Parathyroid adenoma (tissue), 2 donors: Measurements from ENCODE around the gene RPS6KA5.

ENCODE experiments used
- H2AFZ ChIP-seq: fragments of 300-600 bp; sonication (generic); one replicate; pipeline ENCODE4 v1.7.0; 2017; ENCODE audit warnings: antibody characterized with exemption, mild to moderate bottlenecking
- H3K27ac ChIP-seq: fragments of 300-600 bp; sonication (generic); one replicate; pipeline ENCODE4 v1.7.0; 2017
- H3K27me3 ChIP-seq: fragments of 300-600 bp; sonication (generic); one replicate; pipeline ENCODE4 v1.7.0; 2017; ENCODE audit warnings: low read length; ENCODE audit not compliant: control insufficient read depth, insufficient read depth
- H3K36me3 ChIP-seq: fragments of 300-600 bp; sonication (generic); one replicate; pipeline ENCODE4 v1.7.0; 2017; ENCODE audit warnings: low read length; ENCODE audit not compliant: control insufficient read depth, insufficient read depth
- H3K4me1 ChIP-seq: fragments of 300-600 bp; sonication (generic); one replicate; pipeline ENCODE4 v1.7.0; 2017; ENCODE audit warnings: control low read depth
- H3K4me2 ChIP-seq: fragments of 300-600 bp; sonication (generic); one replicate; pipeline ENCODE4 v1.7.0; 2017; ENCODE audit warnings: low read length
- H3K4me3 ChIP-seq: fragments of 300-600 bp; sonication (generic); one replicate; pipeline ENCODE4 v1.7.0; 2017; ENCODE audit warnings: low read depth, low read length
- H3K79me2 ChIP-seq: fragments of 300-600 bp; sonication (generic); one replicate; pipeline ENCODE4 v1.7.0; 2017; ENCODE audit warnings: control low read depth
- H3K9ac ChIP-seq: fragments of 300-600 bp; sonication (generic); one replicate; pipeline ENCODE4 v1.7.0; 2017; ENCODE audit warnings: mild to moderate bottlenecking
- H3K9me3 ChIP-seq: fragments of 300-600 bp; sonication (generic); one replicate; pipeline ENCODE4 v1.7.0; 2017; ENCODE audit warnings: low read length; ENCODE audit not compliant: control insufficient read depth
- TF ChIP-seq, protein P1 (sequence below): fragments of 300-600 bp; sonication (generic); IDR thresholded peaks from one replicate; pipeline ENCODE4 v1.7.0; 2017; ENCODE audit warnings: antibody characterized with exemption, mild to moderate bottlenecking
- donor health status: primary hyperparathyroidism.

RPS6KA5 gene

DNA sequence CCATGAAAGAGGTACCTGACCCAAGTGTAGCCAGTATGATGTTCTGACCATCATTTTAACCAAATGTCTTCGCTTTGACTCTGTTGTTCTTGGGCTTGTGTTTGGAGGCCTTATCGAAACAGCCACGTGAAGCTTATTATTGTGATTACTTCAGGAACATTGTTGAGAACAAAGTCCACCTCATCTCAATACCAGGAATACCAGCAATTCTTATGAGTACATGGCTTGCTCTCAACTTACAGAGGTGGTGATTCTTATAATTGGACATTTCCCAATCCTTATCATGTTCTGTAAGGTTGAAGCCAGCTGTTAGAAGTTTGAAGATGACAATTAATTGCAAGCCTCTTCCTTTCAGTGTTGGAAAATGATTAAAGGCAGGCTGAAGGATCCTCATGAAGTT is 21.8 kb upstream of the RPS6KA5 start:
- Histone ChIP-seq H3K27me3 (no peaks in the 10 kb centered on the region), H3K27ac (no peak overlapping the region), H3K79me2 (no peaks in the 10 kb centered on the region), H3K4me3 (no peak overlapping the region), H3K4me1 (no peaks in the 10 kb centered on the region), H3K4me2 (no peak overlapping the region), H3K9ac (no peak overlapping the region), H3K9me3 (no peaks in the 10 kb centered on the region), H2AFZ (no peak overlapping the region), H3K36me3 (no peaks in the 10 kb centered on the region)
- TF ChIP-seq, protein P1, sequence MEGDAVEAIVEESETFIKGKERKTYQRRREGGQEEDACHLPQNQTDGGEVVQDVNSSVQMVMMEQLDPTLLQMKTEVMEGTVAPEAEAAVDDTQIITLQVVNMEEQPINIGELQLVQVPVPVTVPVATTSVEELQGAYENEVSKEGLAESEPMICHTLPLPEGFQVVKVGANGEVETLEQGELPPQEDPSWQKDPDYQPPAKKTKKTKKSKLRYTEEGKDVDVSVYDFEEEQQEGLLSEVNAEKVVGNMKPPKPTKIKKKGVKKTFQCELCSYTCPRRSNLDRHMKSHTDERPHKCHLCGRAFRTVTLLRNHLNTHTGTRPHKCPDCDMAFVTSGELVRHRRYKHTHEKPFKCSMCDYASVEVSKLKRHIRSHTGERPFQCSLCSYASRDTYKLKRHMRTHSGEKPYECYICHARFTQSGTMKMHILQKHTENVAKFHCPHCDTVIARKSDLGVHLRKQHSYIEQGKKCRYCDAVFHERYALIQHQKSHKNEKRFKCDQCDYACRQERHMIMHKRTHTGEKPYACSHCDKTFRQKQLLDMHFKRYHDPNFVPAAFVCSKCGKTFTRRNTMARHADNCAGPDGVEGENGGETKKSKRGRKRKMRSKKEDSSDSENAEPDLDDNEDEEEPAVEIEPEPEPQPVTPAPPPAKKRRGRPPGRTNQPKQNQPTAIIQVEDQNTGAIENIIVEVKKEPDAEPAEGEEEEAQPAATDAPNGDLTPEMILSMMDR = no peak

GRCh38 chr14:91080071-91080470 is 19.6 kb upstream of the RPS6KA5 start:
- Histone ChIP-seq H3K27me3 (no peaks in the 10 kb centered on the region), H2AFZ (no peak overlapping the region), H3K9ac (no peak overlapping the region), H3K4me3 (no peak overlapping the region), H3K4me1 (no peaks in the 10 kb centered on the region), H3K79me2 (no peaks in the 10 kb centered on the region), H3K36me3 (no peaks in the 10 kb centered on the region), H3K9me3 (no peaks in the 10 kb centered on the region), H3K27ac (no peak overlapping the region), H3K4me2 (no peak overlapping the region)
- TF ChIP-seq, protein P1 = no peak

- no peak overlapping the region for H3K27ac ChIP-seq
Measured at GRCh38 chr14:91078095-91078737, 17.8 kb upstream of the RPS6KA5 start.

DNA sequence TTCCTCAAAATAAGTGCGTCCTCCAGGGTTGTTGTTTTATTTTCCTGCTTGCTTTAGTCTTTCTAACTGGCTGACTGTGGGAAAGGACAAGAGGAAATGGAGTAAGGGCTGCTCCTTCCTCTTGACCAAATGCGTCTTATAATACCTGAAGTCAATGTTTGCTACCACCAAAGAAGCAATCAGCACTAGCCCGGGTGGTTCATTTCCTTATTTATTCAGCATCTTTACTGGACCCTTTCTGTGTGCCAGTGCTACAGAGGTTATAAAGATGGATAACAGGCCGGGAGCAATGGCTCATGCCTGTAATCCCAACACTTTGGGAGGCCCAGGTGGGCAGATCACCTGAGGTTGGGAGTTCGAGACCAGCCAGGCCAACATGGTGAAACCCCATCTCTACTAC is 15.1 kb upstream of the RPS6KA5 start:
- H3K27ac ChIP-seq = no peak overlapping the region
- no peak overlapping the region for H2AFZ ChIP-seq
- H3K79me2 ChIP-seq = no peaks in the 10 kb centered on the region
- no peaks in the 10 kb centered on the region for H3K36me3 ChIP-seq
- no peaks in the 10 kb centered on the region for H3K27me3 ChIP-seq
- H3K4me3 ChIP-seq = no peak overlapping the region
- H3K4me2 ChIP-seq = no peak overlapping the region
- no peaks in the 10 kb centered on the region for H3K9me3 ChIP-seq
- H3K4me1 ChIP-seq = no peaks in the 10 kb centered on the region
- H3K9ac ChIP-seq = no peak overlapping the region
- TF ChIP-seq, protein P1 = no peak

More at GRCh38 chr14:91078095-91078737, 17.8 kb upstream of the RPS6KA5 start:
- H3K4me3 ChIP-seq = no peak overlapping the region
- no peak overlapping the region for H3K9ac ChIP-seq
- H3K79me2 ChIP-seq = no peaks in the 10 kb centered on the region
- TF ChIP-seq, protein P1 = no peak
- no peaks in the 10 kb centered on the region for H3K4me1 ChIP-seq
- no peak overlapping the region for H2AFZ ChIP-seq
- no peaks in the 10 kb centered on the region for H3K27me3 ChIP-seq
- H3K36me3 ChIP-seq = no peaks in the 10 kb centered on the region
- no peak overlapping the region for H3K4me2 ChIP-seq
- no peaks in the 10 kb centered on the region for H3K9me3 ChIP-seq

DNA sequence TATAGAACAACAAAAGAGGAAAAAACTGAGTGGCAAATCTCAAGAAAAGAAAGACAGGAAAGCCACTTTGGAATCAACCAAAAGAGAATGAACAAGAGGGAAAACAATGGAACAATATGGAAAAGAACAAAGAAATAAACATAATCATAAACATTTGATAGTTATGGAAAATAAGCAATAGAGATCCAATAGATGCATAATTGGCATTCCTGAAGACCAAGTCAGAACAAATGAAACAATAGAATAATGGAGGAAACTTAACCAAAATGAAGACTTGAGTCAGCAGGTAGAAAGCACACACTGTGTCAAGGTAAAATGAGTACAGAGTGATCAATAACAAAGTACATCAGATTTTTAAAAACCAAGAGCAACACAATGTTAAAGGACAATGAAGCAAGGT is 10.1 kb upstream of the RPS6KA5 start:
- H3K4me3 ChIP-seq = no peak overlapping the region
- TF ChIP-seq, protein P1 = no peak
- H3K9me3 ChIP-seq = no peaks in the 10 kb centered on the region
- no peaks in the 10 kb centered on the region for H3K36me3 ChIP-seq
- no peaks in the 10 kb centered on the region for H3K27me3 ChIP-seq
- H3K79me2 ChIP-seq = no peaks in the 10 kb centered on the region
- no peak overlapping the region for H3K9ac ChIP-seq
- H3K4me1 ChIP-seq = no peaks in the 10 kb centered on the region
- H2AFZ ChIP-seq = no peak overlapping the region
- no peak overlapping the region for H3K27ac ChIP-seq
- H3K4me2 ChIP-seq = no peak overlapping the region
